Thoracic aorta (tissue), 2 donors: Measurements from ENCODE around the gene GBF1. TPM values are rescaled to one million over a fixed set of nuclear protein-coding genes. Genes with fewer than 3 reads are reported as not detected.
"Not testable (repeated sequence)": the region's sequence is repeated elsewhere in the genome, so short reads cannot be mapped to it uniquely, and the experiment has no call there.

Experiments
- ATAC-seq: fragments of 150-250 bp; one replicate; pipeline ENCODE4 v1.8.0; 2017; ENCODE audit warnings: low read depth; ENCODE audit not compliant: insufficient number of reproducible peaks, low FRiP score
- DNase-seq: peaks from one replicate; pipeline ENCODE4 v3.0.0-alpha.2; 2020; ENCODE audit warnings: low spot score
- H3K27ac ChIP-seq, 2 donors: fragments of 200-600 bp; sonication (generic); 1 replicate in 1 of 2; 2 replicates in 1 of 2; pipeline ENCODE4 v1.5.1; 2016; ENCODE audit warnings: mild to moderate bottlenecking in 2 of 2, moderate library complexity in 2 of 2
- H3K27me3 ChIP-seq: fragments of 200-600 bp; sonication (generic); replicated peaks from 2 replicates; pipeline ENCODE4 v1.6.0; 2016; ENCODE audit warnings: mild to moderate bottlenecking; ENCODE audit not compliant: insufficient read depth
- H3K36me3 ChIP-seq: fragments of 200-600 bp; sonication (generic); one replicate; pipeline ENCODE4 v1.5.1; 2016
- H3K4me1 ChIP-seq, 2 donors: fragments of 200-600 bp; sonication (generic); 1 replicate in 1 of 2; 2 replicates in 1 of 2; pipeline versions ENCODE4 v1.5.1 to v1.6.0; 2016; ENCODE audit warnings: low read depth in 2 of 2, mild to moderate bottlenecking in 1 of 2; ENCODE audit not compliant: control insufficient read depth in 1 of 2
- H3K4me3 ChIP-seq: fragments of 200-600 bp; sonication (generic); 2 replicates; pipeline ENCODE4 v1.5.1; 2016; ENCODE audit warnings: mild to moderate bottlenecking
- H3K9me3 ChIP-seq: fragments of 200-600 bp; sonication (generic); 2 replicates; pipeline ENCODE4 v1.5.1; 2016
- CTCF ChIP-seq: fragments of 200-600 bp; sonication (generic); IDR thresholded peaks from one replicate; pipeline ENCODE4 v1.5.1; 2019; ENCODE audit warnings: antibody characterized with exemption
- total RNA-seq, 2 donors: library from RNA; depleted of rRNA; stranded (reverse); fragments of >200 nt; gene quantifications; one replicate each; pipeline versions ENCODE4 v1.1.0 to v1.2.3, GENCODE V29; 2016

The GBF1 gene
- total RNA-seq, 2 donors from 2014 or later: 38.1 to 44.9 TPM

- H3K4me1 ChIP-seq: peaks cover 10 to 19% of the 10 kb centered on the region in 2 donors
- TF ChIP-seq CTCF: no peak
- DNase-seq (no peak), ATAC-seq (no peak)
- H3K36me3 ChIP-seq: no peaks in the 10 kb centered on the region
- no peak overlapping the region for H3K27ac ChIP-seq
- no peak overlapping the region for H3K4me3 ChIP-seq
- H3K27me3 ChIP-seq: no peaks in the 10 kb centered on the region
- no peaks in the 10 kb centered on the region for H3K9me3 ChIP-seq
These were observed 61.4 kb downstream of the GBF1 start for GRCh38 chr10:102306710-102307109.

- DNase-seq: not testable (repeated sequence)
These were observed 63.0 kb downstream of the GBF1 start for GRCh38 chr10:102308318-102308717.

DNA sequence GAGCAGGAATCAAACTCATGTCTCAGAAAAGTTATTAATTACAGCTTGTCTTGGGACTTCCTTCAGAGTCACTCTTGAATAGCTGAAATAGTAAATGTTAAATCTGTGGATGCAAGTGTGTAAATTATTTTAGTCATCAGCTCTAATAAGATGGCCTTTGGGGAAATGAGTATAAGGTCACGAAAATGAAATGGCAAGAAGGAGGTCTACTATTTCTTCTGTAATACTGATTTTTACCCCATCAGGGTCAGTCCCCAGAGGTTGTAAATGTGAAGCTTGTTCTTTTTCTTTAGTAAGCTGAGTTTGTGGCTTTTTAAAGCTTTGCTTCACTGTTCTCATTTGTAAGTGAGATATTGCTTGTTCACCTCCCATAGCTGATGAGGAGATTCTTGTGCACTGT is 63.9 kb downstream of the GBF1 start:
- H3K4me3 ChIP-seq: no peak overlapping the region
- no peaks in the 10 kb centered on the region for H3K9me3 ChIP-seq
- no peak overlapping the region for H3K27ac ChIP-seq
- ATAC-seq (no peak), DNase-seq (no peak)
- peaks cover 10 to 38% of the 10 kb centered on the region in 2 donors for H3K4me1 ChIP-seq
- H3K27me3 ChIP-seq: no peaks in the 10 kb centered on the region
- no peak for TF ChIP-seq CTCF
- no peaks in the 10 kb centered on the region for H3K36me3 ChIP-seq

More at GRCh38 chr10:102308318-102308717, 63.0 kb downstream of the GBF1 start:
- not testable (repeated sequence) for H3K4me3 ChIP-seq, H3K27ac ChIP-seq, H3K9me3 ChIP-seq, H3K27me3 ChIP-seq, ATAC-seq, H3K36me3 ChIP-seq
- peaks cover 10 to 35% of the 10 kb centered on the region in 2 donors for H3K4me1 ChIP-seq

DNA sequence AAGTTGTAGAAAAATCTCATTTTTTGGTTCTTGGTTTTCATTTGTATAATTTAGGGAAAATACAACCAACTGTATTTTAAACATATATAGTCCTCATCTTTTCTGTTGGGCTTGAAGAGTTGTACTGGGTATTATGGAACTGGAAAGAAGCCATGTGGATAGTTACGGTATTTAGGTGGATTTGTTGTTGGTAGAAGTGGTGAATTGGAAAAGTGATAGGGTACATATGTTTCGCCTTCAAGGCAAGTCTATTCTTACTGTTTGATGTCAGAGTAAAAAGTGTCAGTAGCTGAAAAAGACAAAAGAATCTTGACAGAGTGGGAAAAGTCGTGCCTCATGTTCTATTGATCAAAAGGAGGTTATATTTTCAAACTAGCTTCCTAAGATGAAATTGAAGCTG is 64.6 kb downstream of the GBF1 start:
- Histone ChIP-seq H3K4me1 (peaks cover 10 to 38% of the 10 kb centered on the region in 2 donors), H3K27me3 (no peaks in the 10 kb centered on the region), H3K4me3 (no peak overlapping the region), H3K27ac (no peak overlapping the region), H3K36me3 (no peaks in the 10 kb centered on the region), H3K9me3 (no peaks in the 10 kb centered on the region)
- no peak for ATAC-seq
- TF ChIP-seq CTCF: no peak
- DNase-seq: no peak

DNA sequence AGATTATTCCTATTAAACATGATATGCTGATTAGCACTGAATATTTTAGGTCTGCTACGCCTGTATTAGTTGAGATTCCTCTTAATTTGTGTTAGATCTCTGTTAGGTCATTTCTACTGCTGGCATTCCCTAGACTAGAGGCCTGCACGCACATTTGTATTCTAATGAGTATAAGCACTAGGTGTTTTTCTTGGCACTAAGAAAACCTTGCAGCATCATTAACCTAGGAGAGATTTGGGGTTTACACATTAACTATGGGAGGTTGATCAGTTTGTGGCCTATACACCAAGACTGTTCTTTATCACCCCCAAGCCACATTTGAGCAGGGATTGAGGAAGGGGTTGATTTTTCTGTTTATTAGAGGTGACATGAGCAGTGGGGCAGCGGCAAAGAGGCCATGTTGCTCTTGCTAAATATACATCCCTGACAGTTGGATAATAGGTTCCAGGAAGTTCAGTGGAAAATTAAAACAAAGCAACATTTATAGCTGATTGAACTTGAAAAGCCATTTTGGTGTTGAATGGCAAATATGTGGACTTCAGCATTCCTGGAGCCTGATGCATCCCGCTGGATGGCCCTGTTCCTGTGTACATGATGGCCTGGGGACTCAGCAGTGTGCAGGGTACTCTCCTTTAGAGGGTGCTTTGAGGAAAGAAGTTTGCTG is 65.2 kb downstream of the GBF1 start:
- no peak for ATAC-seq
- DNase-seq: no peak

More for the DNA sequence above, 65.2 kb downstream of the GBF1 start:
- TF ChIP-seq CTCF: no peak
- peaks cover 10 to 38% of the 10 kb centered on the region in 2 donors for H3K4me1 ChIP-seq
- no peak overlapping the region for H3K27ac ChIP-seq
- H3K4me3 ChIP-seq: no peak overlapping the region
- H3K36me3 ChIP-seq: no peaks in the 10 kb centered on the region
- H3K9me3 ChIP-seq: no peaks in the 10 kb centered on the region
- H3K27me3 ChIP-seq: no peaks in the 10 kb centered on the region
